CMK (cell line): ENCODE results near the gene C1QTNF5.
"Not testable (repeated sequence)": the region's sequence is repeated elsewhere in the genome, so short reads cannot be mapped to it uniquely, and the experiment has no call there.

ENCODE experiments used
- DNase-seq: peaks from one replicate; pipeline ENCODE4 v3.0.0-alpha.2; 2010; ENCODE audit warnings: low read depth

Gene C1QTNF5

GRCh38 chr11:119340335-119341221, at the start of gene C1QTNF5:
Gene C1QTNF5, minus strand, starts transcription at chr11:119340883. Its CDS starts 486 bp downstream, at chr11:119340397.
- no peak for DNase-seq

GRCh38 chr11:119389611-119390254, 49.0 kb upstream of the C1QTNF5 start:
- DNase-seq = no peak

GRCh38 chr11:119388103-119388502, 47.4 kb upstream of the C1QTNF5 start:
- no peak for DNase-seq

- no peak for DNase-seq
These were observed 43.6 kb upstream of the C1QTNF5 start for GRCh38 chr11:119384332-119384731.

GRCh38 chr11:119382513-119382912, 41.8 kb upstream of the C1QTNF5 start:
- not testable (repeated sequence) for DNase-seq

GRCh38 chr11:119382101-119382500, 41.4 kb upstream of the C1QTNF5 start:
- DNase-seq = no peak

- peak; percentile 77 for DNase-seq
These were observed 40.7 kb upstream of the C1QTNF5 start, which contains the start of gene USP2 for GRCh38 chr11:119381181-119381988. Gene USP2, minus strand, starts transcription at chr11:119381690. Its CDS starts 8,210 bp downstream, at chr11:119373480.

GRCh38 chr11:119380827-119381180, 40.1 kb upstream of the C1QTNF5 start:
- DNase-seq = no peak

- DNase-seq = no peak
These were observed 39.6 kb upstream of the C1QTNF5 start for GRCh38 chr11:119380160-119380826.

GRCh38 chr11:119378851-119379465, 38.3 kb upstream of the C1QTNF5 start:
- DNase-seq = no peak

- no peak for DNase-seq
These were observed 37.4 kb upstream of the C1QTNF5 start for GRCh38 chr11:119377961-119378667.

- no peak for DNase-seq
These were observed 36.6 kb upstream of the C1QTNF5 start for GRCh38 chr11:119377112-119377901.

GRCh38 chr11:119376197-119376847, 35.6 kb upstream of the C1QTNF5 start:
- DNase-seq = no peak

- DNase-seq = no peak
These were observed 34.9 kb upstream of the C1QTNF5 start for GRCh38 chr11:119375337-119376196.

- no peak for DNase-seq
These were observed 34.1 kb upstream of the C1QTNF5 start for GRCh38 chr11:119374632-119375336.

GRCh38 chr11:119373921-119374631, 33.4 kb upstream of the C1QTNF5 start:
- DNase-seq = peak; percentile 71
